HCT116 (cell line): ENCODE measurements around the gene NFKBIA. TPM values are rescaled to one million over a fixed set of nuclear protein-coding genes. Genes with fewer than 3 reads are reported as not detected.

Source experiments
- ATAC-seq: fragments of 200-7000 bp; cut with Tn5 transposase; 2 replicates; pipeline ENCODE4 v1.9.1; 2020; ENCODE audit warnings: mild to moderate bottlenecking, moderate library complexity
- BruUV-seq: library from RNA; stranded (reverse); fragments of 400-500 nt; replicated peaks from 2 replicates; lab custom pipeline; 2021; lab: Mats Ljungman, UMichigan
- CTCF ChIA-PET: fragments of 300-600 bp; sonication (Branson Sonifier 250); formaldehyde crosslinking; loops from one replicate; lab custom pipeline; 2021; ENCODE audit warnings: antibody characterized with exemption; lab: Charles Lee
- POLR2A ChIA-PET: fragments of 300-600, 350-600 bp; sonication (Branson Sonifier 250); formaldehyde crosslinking; loops from one replicate; lab custom pipeline; 2021; ENCODE audit warnings: antibody characterized with exemption; lab: Charles Lee
- RAD21 ChIA-PET, 2 experiments: fragments of 300-600 bp; sonication (Branson Sonifier 250); formaldehyde crosslinking; loops; one replicate each; lab custom pipeline; 2023; ENCODE audit warnings: low total read pairs in 2 of 2; ENCODE audit not compliant: uncharacterized antibody in 2 of 2, unreplicated experiment in 2 of 2, low non-redundant PET in 1 of 2; lab: Charles Lee
- DNase-seq: peaks from one replicate; pipeline ENCODE4 v3.0.0-alpha.2; 2010; ENCODE audit warnings: low read depth, low spot score
- H2AFZ ChIP-seq: fragments of 200-600 bp; shearing (Covaris generic), sonication (generic); 2 replicates; pipeline ENCODE4 v1.6.1; 2017; ENCODE audit warnings: low read depth, mixed run types, mixed read lengths, antibody characterized with exemption, low read length; ENCODE audit not compliant: poor library complexity, severe bottlenecking
- H3K27ac ChIP-seq: 2 replicates; pipeline ENCODE4 v1.5.1; 2012; ENCODE audit warnings: low read depth, low read length
- H3K27me3 ChIP-seq: fragments of 200-600 bp; sonication (generic); 2 replicates; pipeline ENCODE4 v1.6.1; 2016; ENCODE audit warnings: mixed run types, low read length, mixed read lengths; ENCODE audit not compliant: insufficient read depth
- H3K36me3 ChIP-seq, 2 experiments: fragments of 200-500 bp in 1 of 2; fragments of 200-600 bp in 1 of 2; sonication (Bioruptor generic) in 1 of 2; sonication (generic) in 1 of 2; 2 replicates each; pipeline versions ENCODE4 v1.5.1 to v1.6.1; 2014 to 2016; ENCODE audit warnings: low read length in 2 of 2, inconsistent platforms in 1 of 2, mixed read lengths in 1 of 2, mixed run types in 1 of 2; ENCODE audit not compliant: insufficient read depth in 2 of 2, control insufficient read depth in 1 of 2
- H3K4me1 ChIP-seq, 2 experiments: fragments of 200-600 bp in 1 of 2; sonication (generic) in 1 of 2; 2 replicates each; pipeline versions ENCODE4 v1.5.1 to v1.6.1; 2012 to 2017; ENCODE audit warnings: low read length in 2 of 2, inconsistent platforms in 1 of 2, mild to moderate bottlenecking in 1 of 2, mixed read lengths in 1 of 2, mixed run types in 1 of 2, moderate library complexity in 1 of 2; ENCODE audit not compliant: insufficient read depth in 2 of 2, control insufficient read depth in 1 of 2
- H3K4me2 ChIP-seq: fragments of 200-600 bp; sonication (generic); 2 replicates; pipeline ENCODE4 v1.6.1; 2017; ENCODE audit warnings: mixed run types, low read length, mixed read lengths
- H3K4me3 ChIP-seq, 2 experiments: fragments of 200-600 bp in 1 of 2; sonication (generic) in 1 of 2; replicated peaks in 1 of 2; 2 replicates each; pipeline ENCODE4 v1.5.1; 2011 to 2016; ENCODE audit warnings: low read length in 2 of 2, control low read depth in 1 of 2, low read depth in 1 of 2, mild to moderate bottlenecking in 1 of 2, mixed read lengths in 1 of 2, mixed run types in 1 of 2
- H3K79me2 ChIP-seq: fragments of 200-600 bp; sonication (generic); 2 replicates; pipeline ENCODE4 v1.6.1; 2017; ENCODE audit warnings: mild to moderate bottlenecking, mixed run types, low read length, moderate library complexity, mixed read lengths; ENCODE audit not compliant: insufficient read depth
- H3K9ac ChIP-seq: fragments of 200-600 bp; sonication (generic); 2 replicates; pipeline ENCODE4 v1.6.1; 2016; ENCODE audit warnings: low read length, mixed read lengths
- H3K9me2 ChIP-seq: fragments of 200-600 bp; sonication (generic), shearing (Covaris generic); 2 replicates; pipeline ENCODE4 v1.6.1; 2017; ENCODE audit warnings: mixed run types, mild to moderate bottlenecking, moderate library complexity; ENCODE audit not compliant: insufficient read depth
- H3K9me3 ChIP-seq, 2 experiments: fragments of 200-500 bp in 1 of 2; fragments of 200-600 bp in 1 of 2; sonication (Bioruptor generic) in 1 of 2; sonication (generic) in 1 of 2; 2 replicates each; pipeline ENCODE4 v1.6.1; 2014 to 2017; ENCODE audit warnings: low read length in 2 of 2, mixed read lengths in 2 of 2, inconsistent platforms in 1 of 2, low read depth in 1 of 2, mild to moderate bottlenecking in 1 of 2, mixed run types in 1 of 2, moderate library complexity in 1 of 2; ENCODE audit not compliant: control insufficient read depth in 1 of 2, insufficient read depth in 1 of 2
- H4K20me1 ChIP-seq: fragments of 200-600 bp; sonication (generic), shearing (Covaris generic); 2 replicates; pipeline ENCODE4 v1.6.1; 2017; ENCODE audit warnings: mixed run types, mild to moderate bottlenecking, moderate library complexity; ENCODE audit not compliant: insufficient read depth
- CEBPB ChIP-seq: IDR thresholded peaks from 2 replicates; pipeline ENCODE4 v1.6.1; 2012; ENCODE audit warnings: low read depth
- CTCF ChIP-seq, 3 experiments: fragments of 200-600 bp in 1 of 3; sonication (generic) in 1 of 3; IDR thresholded peaks in 2 of 3; conservative IDR thresholded peaks in 1 of 3; 2 replicates each; pipeline ENCODE4 v1.5.1; 2012 to 2017; ENCODE audit warnings: low read depth in 2 of 3, low read length in 2 of 3, antibody characterized with exemption in 1 of 3, borderline replicate concordance in 1 of 3, control low read depth in 1 of 3, mild to moderate bottlenecking in 1 of 3, mixed read lengths in 1 of 3, mixed run types in 1 of 3, moderate library complexity in 1 of 3; ENCODE audit not compliant: insufficient read depth in 1 of 3
- ELF1 ChIP-seq: IDR thresholded peaks from 2 replicates; pipeline ENCODE4 v1.6.1; 2012; ENCODE audit warnings: low read depth, borderline replicate concordance
- EZH2 ChIP-seq: fragments of 200-600 bp; sonication (generic); IDR thresholded peaks from 2 replicates; pipeline ENCODE4 v1.6.1; 2017; ENCODE audit warnings: antibody characterized with exemption, mixed run types
- EZH2phosphoT487 ChIP-seq: fragments of 200-600 bp; IDR thresholded peaks from 2 replicates; pipeline ENCODE4 v1.6.1; 2018; ENCODE audit warnings: antibody characterized with exemption, borderline replicate concordance
- FOSL1 ChIP-seq: IDR thresholded peaks from 2 replicates; pipeline ENCODE4 v1.6.1; 2012; ENCODE audit warnings: low read depth
- JUND ChIP-seq: IDR thresholded peaks from 2 replicates; pipeline ENCODE4 v1.6.1; 2012
- RAD21 ChIP-seq: IDR thresholded peaks from 2 replicates; pipeline ENCODE4 v1.6.1; 2012; ENCODE audit warnings: low read depth, mild to moderate bottlenecking
- REST ChIP-seq: IDR thresholded peaks from 2 replicates; pipeline ENCODE4 v1.6.1; 2012; ENCODE audit warnings: low read depth
- SIN3A ChIP-seq: IDR thresholded peaks from 2 replicates; pipeline ENCODE4 v1.6.1; 2012; ENCODE audit warnings: low read depth
- SP1 ChIP-seq: IDR thresholded peaks from 2 replicates; pipeline ENCODE4 v1.6.1; 2012; ENCODE audit warnings: low read depth
- SRF ChIP-seq: IDR thresholded peaks from 2 replicates; pipeline ENCODE4 v1.6.1; 2012; ENCODE audit warnings: low read depth
- TCF7L2 ChIP-seq: IDR thresholded peaks from 2 replicates; pipeline ENCODE4 v1.7.0; 2011; ENCODE audit warnings: borderline replicate concordance, inconsistent platforms; ENCODE audit not compliant: insufficient read depth, insufficient read length; ENCODE audit errors: extremely low read depth
- YY1 ChIP-seq: IDR thresholded peaks from 2 replicates; pipeline ENCODE4 v1.6.1; 2011; ENCODE audit warnings: low read length, low read depth, moderate library complexity, mild to moderate bottlenecking; ENCODE audit not compliant: insufficient replicate concordance; ENCODE audit errors: extremely low read depth
- ZFX ChIP-seq: fragments of 450-650 bp; IDR thresholded peaks from 2 replicates; pipeline ENCODE4 v1.6.1; 2017
- ZNF274 ChIP-seq: fragments of 200-500 bp; sonication (Bioruptor generic); IDR thresholded peaks from 2 replicates; pipeline ENCODE4 v1.6.1; 2014; ENCODE audit warnings: mild to moderate bottlenecking, low read depth, low read length, inconsistent platforms
- intact Hi-C: fragments of 100-400 bp; cut with micrococcal nuclease; formaldehyde crosslinking; loops from 2 replicates; pipeline ENCODE4 v1.10.0; 2022
- total RNA-seq: library from RNA; stranded (reverse); gene quantifications from one replicate; pipeline ENCODE4 v1.2.1, GENCODE V29; 2021; ENCODE audit not compliant: unreplicated experiment

NFKBIA gene
- total RNA-seq, 1 experiment from 2014 or later: 42.6 TPM

GRCh38 chr14:35393826-35394225 lies 10.7 kb downstream of the NFKBIA start:
- CTCF ChIA-PET: interaction anchor here (1.1 kb wide), 1 partner anchor 10 kb away, joined by 3 read pairs; no protein-coding TSS in a partner anchor
- no peak overlapping the region for H3K4me2 ChIP-seq
- no peaks in the 10 kb centered on the region for H3K9me3 ChIP-seq
- no peak overlapping the region for H2AFZ ChIP-seq
- RAD21 ChIA-PET: no interaction called here
- POLR2A ChIA-PET: interaction anchor here (2.1 kb wide), 1 partner anchor 10 kb away, joined by 9 read pairs; the partner anchor contains the start of gene NFKBIA
- intact Hi-C loops: no loop called here
- TF ChIP-seq SP1: no peak
- no peak for TF ChIP-seq JUND
- TF ChIP-seq EZH2phosphoT487: no peak
- no peaks in the 10 kb centered on the region for H3K9me2 ChIP-seq
- DNase-seq (no peak), ATAC-seq (no peak)
- no peak overlapping the region for H3K9ac ChIP-seq
- no peaks in the 10 kb centered on the region for H3K27me3 ChIP-seq
- peaks cover 4 to 25% of the 10 kb centered on the region in 2 experiments for H3K4me1 ChIP-seq
- no peaks in the 10 kb centered on the region for H3K79me2 ChIP-seq
- H3K27ac ChIP-seq: no peak overlapping the region
- no peaks in the 10 kb centered on the region for H3K36me3 ChIP-seq
- BruUV-seq: no TSS peak
- H4K20me1 ChIP-seq: no peaks in the 10 kb centered on the region
- no peak overlapping the region for H3K4me3 ChIP-seq

- no peak overlapping the region for H3K27ac ChIP-seq
- H3K9me3 ChIP-seq: no peaks in the 10 kb centered on the region
- H3K9me2 ChIP-seq: no peaks in the 10 kb centered on the region
- CTCF ChIA-PET: no interaction called here
- intact Hi-C loops: no loop called here
- no peak overlapping the region for H3K4me2 ChIP-seq
- no peak for DNase-seq
- ATAC-seq: no peak
- no peak overlapping the region for H3K4me3 ChIP-seq
- BruUV-seq: no TSS peak
- no peaks in the 10 kb centered on the region for H3K79me2 ChIP-seq
- H3K27me3 ChIP-seq: no peaks in the 10 kb centered on the region
- no peak overlapping the region for H3K9ac ChIP-seq
- no peak overlapping the region for H2AFZ ChIP-seq
- RAD21 ChIA-PET: no interaction called here
- POLR2A ChIA-PET: interaction anchor here (0.7 kb wide), 1 partner anchor 18 kb away, joined by 3 read pairs; no protein-coding TSS in a partner anchor
- H4K20me1 ChIP-seq: no peaks in the 10 kb centered on the region
- H3K36me3 ChIP-seq: no peaks in the 10 kb centered on the region
- peaks cover 4 to 13% of the 10 kb centered on the region in 2 experiments for H3K4me1 ChIP-seq
- TF ChIP-seq CEBPB (no peak), EZH2 (no peak), ELF1 (no peak), RAD21 (no peak), YY1 (no peak), TCF7L2 (no peak), CTCF (IDR thresholded peaks at IDR 0.05 in 2 of 3, conservative IDR thresholded peaks at IDR 0.05 in 1 of 3; ENCODE audit: borderline replicate concordance in 1 of 3, insufficient read depth in 1 of 3, low read depth in 2 of 3, low read length in 2 of 3) (no peak), FOSL1 (no peak), SIN3A (no peak), ZNF274 (no peak), SRF (no peak), EZH2phosphoT487 (no peak), REST (no peak), ZFX (no peak)
Measured at GRCh38 chr14:35392103-35392502, 12.4 kb downstream of the NFKBIA start.
